GM19468 (cell line): Measurements from ENCODE around the gene RNF187.

ENCODE experiments used
- ATAC-seq: cut with Tn5 transposase; IDR thresholded peaks from one replicate; pipeline ENCODE4 v1.9.1; 2021; ENCODE audit warnings: mild to moderate bottlenecking, moderate library complexity, moderate number of reproducible peaks; ENCODE audit not compliant: unreplicated experiment; ENCODE audit errors: extremely low read depth

Gene RNF187

DNA sequence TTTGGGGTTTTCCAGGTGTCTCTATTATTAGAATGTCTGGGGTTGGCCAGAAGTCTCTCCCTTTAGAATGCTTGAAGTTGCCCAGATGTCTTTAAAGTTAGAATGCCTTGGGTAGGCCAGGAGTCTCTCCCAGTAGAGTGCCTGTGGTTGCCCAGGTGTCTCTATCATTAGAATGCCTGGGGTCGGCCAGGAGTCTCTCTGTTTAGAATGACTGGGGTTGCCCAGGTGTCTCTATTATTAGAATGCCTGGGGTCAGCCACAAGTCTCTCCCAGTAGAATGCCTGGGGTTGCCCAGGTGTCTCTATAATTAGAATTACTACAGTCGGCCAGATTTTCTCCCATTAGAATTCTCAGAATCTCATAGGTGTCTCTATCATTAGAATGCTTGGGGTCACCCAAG lies 55.2 kb downstream of the RNF187 start:
- ATAC-seq: no peak

DNA sequence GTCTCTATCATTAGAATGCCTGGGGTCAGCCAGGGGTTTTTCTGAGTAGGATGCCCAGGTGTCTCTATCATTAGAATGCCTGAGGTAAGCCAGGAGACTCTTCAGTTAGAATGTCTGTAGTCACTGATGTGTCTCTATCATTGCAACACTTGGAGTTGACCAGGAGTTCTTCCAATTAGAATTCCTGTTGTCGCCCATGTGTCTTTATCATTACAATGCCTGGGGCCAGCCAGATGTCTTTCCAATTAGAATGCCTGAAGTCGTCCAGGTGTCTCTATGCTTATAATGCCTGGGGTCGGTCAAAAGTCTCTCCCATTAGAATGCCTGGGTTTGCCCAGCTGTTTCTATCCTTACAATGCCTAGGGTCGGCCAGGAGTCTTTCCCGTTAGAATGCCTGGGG lies 55.8 kb downstream of the RNF187 start:
- ATAC-seq: no peak

DNA sequence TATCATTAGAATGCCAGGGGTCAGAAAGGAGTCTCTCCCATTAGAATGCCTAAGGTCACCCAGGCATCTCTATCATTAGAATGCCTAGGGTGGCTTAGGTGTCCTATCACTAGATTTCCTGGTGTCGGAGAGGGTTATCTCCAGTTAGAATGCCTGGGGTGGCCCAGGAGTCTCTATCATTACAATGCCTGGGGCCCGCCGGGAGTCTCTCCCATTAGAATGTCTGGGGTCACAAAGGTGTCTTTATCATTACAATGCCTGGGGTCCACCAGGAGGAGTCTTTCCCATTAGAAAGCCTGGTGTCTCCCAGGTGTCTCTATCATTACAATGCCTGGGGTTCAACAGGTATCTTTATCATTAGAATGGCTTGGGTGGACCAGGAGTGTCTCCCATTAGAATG lies 56.2 kb downstream of the RNF187 start:
- ATAC-seq: no peak

DNA sequence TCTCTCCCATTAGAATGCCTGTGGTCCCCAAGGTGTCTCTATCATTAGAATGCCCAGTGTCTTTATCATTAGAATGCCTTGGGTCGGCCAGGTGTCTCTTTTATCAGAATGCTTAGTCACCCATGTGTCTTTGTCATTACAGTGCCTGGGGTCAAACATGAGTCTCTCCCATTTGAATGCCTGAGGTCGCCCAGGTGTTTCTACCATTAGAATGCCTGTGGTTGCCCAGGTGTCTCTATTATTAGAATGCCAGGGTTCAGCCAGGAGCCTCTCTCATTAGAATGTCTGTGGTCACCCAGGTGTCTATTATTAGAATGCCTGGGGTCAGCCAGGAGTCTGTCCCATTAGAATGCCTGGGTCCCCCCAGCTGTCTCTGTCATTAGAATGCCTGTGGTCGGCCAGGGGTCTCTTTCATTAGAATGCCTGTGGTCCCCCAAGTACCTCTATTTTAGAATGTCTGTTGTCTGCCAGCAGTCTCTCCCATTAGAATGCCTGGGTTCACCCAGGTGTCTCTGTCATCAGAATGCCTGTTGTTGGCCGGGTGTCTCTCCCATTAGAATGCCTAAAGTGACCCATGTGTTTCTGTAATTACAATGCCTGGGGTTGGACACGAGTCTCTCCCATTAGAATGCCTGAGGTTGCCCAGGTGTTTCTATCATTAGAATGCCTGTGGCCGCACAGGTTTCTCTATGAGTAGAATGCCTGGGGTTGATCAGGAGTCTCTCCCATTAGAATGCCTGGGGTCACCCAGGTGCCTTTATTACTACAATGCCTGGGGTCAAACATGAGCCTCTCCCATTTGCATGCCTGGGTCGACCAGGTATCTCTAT lies 57.1 kb downstream of the RNF187 start:
- ATAC-seq: no peak

DNA sequence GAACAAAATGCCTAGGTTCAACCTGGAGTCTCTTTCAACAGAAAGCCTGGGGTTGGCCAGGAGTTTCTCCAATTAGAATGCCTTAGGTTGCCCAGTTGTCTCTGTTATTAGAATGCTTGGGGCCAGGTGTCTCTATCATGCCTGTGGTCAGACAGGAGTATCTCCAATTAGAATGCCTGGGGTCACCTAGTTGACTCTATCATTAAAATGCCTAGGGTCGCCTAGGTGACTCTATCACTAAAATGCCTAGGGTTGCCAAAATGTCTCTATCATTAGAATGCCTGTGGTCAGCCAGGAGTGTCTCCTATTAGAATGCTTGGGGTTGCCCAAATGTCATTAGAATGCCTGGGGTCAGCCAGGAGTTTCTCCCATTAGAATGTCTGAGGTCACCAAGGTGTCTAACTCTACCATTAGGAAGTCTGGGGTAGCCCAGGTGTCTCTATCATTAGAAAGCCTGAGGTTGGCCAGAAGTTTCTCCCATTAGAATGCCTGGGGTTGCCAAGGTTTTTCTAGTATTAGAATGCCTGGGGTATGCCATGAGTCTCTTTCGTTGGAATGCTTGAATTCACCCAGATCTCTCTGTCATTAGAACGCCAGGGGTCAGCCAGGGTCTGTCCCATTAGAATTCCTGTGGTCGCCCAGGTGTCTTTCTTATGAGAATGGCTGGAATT lies 57.9 kb downstream of the RNF187 start:
- no peak for ATAC-seq
